OCI-M2 (cell line): ENCODE data around the gene LMAN1L.

Source experiments
- DNase-seq: peaks from one replicate; lab custom pipeline; 2025; ENCODE audit not compliant: unreplicated experiment; lab: John Stamatoyannopoulos, UW

Gene LMAN1L

GRCh38 chr15:74793135-74794028, 19.3 kb upstream of the LMAN1L start:
- DNase-seq: no peak

DNA sequence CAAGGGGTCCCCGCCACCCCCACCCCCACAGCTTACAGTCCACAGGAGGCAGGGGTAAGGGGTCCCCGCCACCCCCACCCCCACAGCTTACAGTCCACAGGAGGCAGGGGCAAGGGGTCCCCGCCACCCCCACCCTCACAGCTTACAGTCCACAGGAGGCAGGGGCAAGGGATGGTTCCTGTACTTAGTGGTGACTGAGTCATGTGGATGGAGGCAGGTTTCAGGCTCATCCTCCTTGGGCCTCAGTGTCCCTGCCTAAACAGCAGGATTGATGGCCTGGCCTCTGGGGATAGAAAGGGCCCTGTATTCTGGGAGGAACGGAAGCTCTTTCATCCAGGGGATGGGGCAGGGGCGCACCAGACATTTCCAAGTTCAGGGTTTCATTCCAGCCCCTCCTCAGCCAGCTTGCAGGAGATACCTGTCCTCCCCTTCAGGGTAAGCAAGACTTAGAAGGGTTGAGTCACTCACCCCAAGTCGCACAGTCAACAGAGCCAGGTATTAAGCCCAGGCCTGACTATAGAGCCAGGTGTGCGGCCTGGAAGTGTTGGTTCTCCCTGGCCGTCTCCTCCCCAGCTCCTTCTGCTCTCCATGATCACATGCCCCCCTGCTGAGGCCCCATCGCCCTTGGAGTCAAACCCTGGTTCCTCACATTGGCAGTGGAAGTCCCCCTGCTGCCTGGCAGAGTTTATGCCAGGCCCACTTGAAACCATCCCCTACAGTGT, 18.2 kb upstream of the LMAN1L start:
- no peak for DNase-seq

DNA sequence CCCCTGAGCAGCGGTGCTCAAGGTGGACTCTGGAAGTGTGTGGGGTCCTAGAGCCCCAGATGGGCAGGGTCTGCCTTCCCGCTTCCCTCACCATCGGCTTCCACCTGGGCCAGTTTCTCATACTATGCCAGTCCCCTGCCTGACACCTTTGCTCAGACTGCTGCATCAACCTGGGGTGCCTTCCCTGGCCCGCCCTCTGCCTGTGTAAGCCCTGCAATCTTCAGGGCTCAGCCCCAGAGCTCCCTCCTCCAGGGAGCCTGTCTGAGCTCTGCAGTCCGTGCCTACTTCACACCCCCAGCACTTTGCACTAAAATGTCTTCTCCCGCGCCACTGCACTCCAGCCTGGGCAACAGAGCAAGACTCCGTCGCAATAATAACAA, 17.7 kb upstream of the LMAN1L start:
- no peak for DNase-seq

- no peak for DNase-seq
Observed at GRCh38 chr15:74795966-74796625, 16.5 kb upstream of the LMAN1L start.

- DNase-seq: no peak
Observed at GRCh38 chr15:74798388-74799254, 14.0 kb upstream of the LMAN1L start.

DNA sequence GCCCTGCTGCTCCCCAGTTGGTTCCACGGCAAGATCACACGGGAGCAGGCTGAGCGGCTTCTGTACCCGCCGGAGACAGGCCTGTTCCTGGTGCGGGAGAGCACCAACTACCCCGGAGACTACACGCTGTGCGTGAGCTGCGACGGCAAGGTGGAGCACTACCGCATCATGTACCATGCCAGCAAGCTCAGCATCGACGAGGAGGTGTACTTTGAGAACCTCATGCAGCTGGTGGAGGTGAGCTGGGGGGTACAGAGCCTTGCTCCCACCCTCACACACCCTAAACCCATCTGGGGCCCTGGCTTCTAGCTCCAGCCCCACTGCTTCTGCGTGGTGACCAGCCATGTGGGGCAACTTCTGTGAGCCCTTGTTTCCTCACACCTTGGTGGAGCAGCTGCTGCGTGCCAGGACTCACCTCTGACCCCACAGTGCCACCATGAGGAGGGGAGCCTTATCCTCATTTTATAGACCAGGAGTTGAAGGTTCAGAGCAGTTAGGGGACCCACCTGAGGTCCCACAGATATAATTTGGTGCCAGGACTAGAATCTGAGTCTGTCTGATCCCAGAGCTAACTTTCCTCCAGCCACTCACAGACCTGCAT, 13.3 kb upstream of the LMAN1L start:
- no peak for DNase-seq

DNA sequence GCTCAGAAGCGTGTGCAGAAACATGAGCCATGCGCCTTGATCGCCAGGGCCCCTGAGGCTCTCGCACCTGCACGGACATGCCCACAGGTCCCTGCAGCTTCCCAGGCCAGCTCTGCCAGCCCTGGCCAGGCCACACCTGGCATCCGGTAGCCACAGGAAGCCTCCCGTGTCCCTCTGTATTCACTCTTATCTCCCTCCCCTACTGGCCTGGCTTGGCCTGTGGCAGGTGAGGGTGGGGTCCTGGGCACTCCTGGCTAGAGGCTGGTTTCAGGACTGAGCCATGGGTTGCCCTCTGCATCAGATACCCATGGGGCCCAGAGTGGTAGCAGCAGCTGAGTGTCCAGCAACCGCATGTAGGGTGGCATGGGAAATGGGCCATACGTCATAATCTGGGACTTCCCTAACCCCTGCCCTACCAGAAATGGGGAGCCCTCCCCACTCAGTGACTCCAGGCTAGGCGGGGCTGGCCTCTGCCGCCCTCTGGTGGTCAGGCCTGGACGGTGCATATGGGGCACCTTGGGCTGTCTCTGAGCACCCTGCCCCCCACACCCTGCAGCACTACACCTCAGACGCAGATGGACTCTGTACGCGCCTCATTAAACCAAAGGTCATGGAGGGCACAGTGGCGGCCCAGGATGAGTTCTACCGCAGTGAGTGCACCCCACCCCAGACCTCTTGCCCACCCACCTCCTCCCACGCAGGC, 12.6 kb upstream of the LMAN1L start:
- DNase-seq: no peak

DNA sequence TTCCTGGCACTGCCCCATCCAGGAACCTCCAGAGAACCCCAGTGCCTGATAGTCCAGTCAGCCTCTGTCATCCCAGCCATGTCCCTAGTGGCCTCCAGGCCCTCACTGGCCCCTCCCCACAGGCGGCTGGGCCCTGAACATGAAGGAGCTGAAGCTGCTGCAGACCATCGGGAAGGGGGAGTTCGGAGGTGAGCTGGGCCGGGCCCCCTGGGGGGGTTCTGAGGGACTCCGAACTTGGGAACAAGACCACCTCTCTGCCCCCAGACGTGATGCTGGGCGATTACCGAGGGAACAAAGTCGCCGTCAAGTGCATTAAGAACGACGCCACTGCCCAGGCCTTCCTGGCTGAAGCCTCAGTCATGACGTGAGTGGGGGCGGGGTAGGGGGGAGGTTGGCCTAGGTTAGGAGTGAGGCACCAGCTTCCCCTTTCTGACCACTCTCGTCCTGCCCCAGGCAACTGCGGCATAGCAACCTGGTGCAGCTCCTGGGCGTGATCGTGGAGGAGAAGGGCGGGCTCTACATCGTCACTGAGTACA, 12.0 kb upstream of the LMAN1L start:
- DNase-seq: no peak

GRCh38 chr15:74801311-74801997, 11.2 kb upstream of the LMAN1L start:
- DNase-seq: no peak

- DNase-seq: no peak
Observed at GRCh38 chr15:74802290-74802689, 10.3 kb upstream of the LMAN1L start.

DNA sequence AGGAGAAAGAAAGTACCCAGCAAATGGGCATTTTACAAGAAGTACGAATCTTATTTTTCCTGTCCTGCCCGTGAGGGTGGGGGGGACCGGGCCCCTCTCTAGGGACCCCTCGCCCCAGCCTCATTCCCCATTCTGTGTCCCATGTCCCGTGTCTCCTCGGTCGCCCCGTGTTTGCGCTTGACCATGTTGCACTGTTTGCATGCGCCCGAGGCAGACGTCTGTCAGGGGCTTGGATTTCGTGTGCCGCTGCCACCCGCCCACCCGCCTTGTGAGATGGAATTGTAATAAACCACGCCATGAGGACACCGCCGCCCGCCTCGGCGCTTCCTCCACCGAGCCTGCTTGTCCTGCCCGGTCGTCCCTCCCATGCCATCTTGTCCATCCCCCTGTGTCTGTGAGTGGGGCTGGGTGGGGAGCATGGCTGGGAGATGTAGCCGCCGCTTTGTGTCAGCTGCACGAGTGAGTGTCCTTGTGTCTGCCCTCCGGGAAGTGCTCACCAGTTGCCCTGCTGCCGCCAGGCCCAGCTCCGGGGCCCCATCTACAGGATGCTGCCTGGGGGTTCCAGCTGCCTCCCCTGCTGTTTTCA, 9.7 kb upstream of the LMAN1L start:
- DNase-seq: no peak

GRCh38 chr15:74804935-74805334, 7.7 kb upstream of the LMAN1L start:
- no peak for DNase-seq

DNA sequence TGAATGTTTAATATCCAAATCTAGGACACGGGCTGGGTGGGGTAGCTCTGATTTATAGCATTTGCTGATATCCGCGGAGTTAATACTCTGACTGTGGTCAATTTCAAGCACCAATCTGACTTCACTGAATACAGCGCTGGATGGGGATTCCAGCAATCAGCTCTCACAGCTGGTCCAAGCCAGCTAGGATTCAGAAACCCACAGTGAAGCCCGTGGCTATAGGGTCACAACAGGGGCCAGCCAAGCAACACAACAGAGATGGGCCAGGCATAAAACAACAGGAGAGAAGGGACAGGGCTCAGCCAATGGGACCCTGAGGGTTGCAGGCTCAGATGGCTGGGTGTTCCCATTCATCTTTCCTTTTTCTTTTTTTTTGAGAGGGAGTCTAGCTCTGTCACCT, 5.4 kb upstream of the LMAN1L start:
- no peak for DNase-seq

DNA sequence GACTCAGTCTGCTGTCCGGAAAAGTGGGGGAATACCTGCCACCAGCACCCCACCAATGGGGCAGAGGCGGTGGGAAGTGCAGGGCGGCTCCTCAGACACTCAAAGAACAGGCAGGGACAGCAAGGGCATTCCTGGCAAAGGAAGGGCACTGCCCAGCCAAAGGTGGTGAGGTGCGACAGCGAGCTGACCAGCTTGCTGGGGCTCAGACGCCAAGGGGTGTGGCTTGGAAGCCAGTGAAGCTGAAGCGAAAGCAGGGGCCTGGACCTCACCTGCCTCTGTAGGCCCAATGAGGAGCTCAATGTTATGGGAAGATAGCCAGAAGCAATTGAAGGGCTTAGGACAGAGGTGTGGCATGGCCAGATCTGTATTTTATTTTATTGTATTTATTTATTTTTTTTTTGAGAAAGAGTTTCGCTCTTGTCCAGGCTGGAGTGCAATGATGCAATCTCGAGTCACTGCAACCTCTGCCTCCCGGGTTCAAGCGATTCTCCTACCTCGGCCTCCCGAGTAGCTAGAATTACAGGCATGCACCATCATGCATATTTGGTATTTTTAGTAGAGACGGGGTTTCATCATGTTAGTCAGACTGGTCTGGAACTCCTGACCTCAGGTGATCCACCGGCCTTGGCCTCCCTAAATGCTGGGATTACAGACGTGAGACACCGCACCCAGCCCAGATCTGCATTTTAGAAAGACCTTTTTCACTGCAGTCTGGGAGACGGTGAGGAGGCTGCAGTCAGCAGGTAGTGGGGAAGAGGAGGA, 4.4 kb upstream of the LMAN1L start:
- no peak for DNase-seq

GRCh38 chr15:74808840-74809229, 3.8 kb upstream of the LMAN1L start:
- no peak for DNase-seq

DNA sequence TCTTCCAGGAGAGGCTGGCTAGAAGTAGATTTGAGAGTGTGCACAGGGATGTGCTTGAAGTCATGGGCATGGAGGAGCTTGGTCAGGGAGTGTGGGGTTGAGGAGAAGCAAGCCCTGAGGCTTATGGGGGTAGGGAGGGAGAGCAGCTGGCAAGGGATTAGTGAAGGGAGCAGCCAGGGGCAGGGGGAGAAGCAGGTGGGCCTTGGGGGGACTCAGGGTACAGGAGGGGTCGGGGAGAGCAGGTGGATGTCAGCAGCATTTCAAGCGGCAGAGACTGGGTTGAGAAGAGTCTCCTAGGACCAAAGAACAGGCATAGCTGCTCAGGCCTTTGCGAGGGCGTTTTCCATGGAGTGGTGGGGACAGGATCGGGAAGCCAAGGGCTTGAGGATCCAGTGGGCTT, 3.4 kb upstream of the LMAN1L start:
- no peak for DNase-seq

GRCh38 chr15:74809956-74810355, 2.7 kb upstream of the LMAN1L start:
- DNase-seq: no peak
